Rectal smooth muscle tissue (tissue), 1 donor: ENCODE results near the gene RALY.

Experiments
- H3K27ac ChIP-seq: one replicate; pipeline ENCODE4 v1.7.0; 2013; ENCODE audit warnings: low read depth, low read length, inconsistent platforms
- H3K27me3 ChIP-seq: one replicate; pipeline ENCODE4 v1.7.0; 2013; ENCODE audit warnings: low read length; ENCODE audit not compliant: control insufficient read depth, insufficient read depth
- H3K36me3 ChIP-seq: one replicate; pipeline ENCODE4 v1.7.0; 2013; ENCODE audit warnings: low read length; ENCODE audit not compliant: control insufficient read depth, insufficient read depth
- H3K4me1 ChIP-seq: one replicate; pipeline ENCODE4 v1.7.0; 2013; ENCODE audit warnings: low read length; ENCODE audit not compliant: control insufficient read depth, insufficient read depth
- H3K4me3 ChIP-seq: one replicate; pipeline ENCODE4 v1.7.0; 2013; ENCODE audit warnings: low read length
- H3K9ac ChIP-seq: one replicate; pipeline ENCODE4 v1.7.0; 2013; ENCODE audit warnings: low read length

Gene RALY

GRCh38 chr20:34091637-34092200, 98.0 kb downstream of the RALY start:
- Histone ChIP-seq H3K27ac (no peak overlapping the region), H3K4me3 (no peak overlapping the region), H3K27me3 (no peaks in the 10 kb centered on the region), H3K9ac (no peak overlapping the region), H3K4me1 (no peaks in the 10 kb centered on the region), H3K36me3 (peaks cover 28% of the 10 kb centered on the region)

- H3K36me3 ChIP-seq = peaks cover 27% of the 10 kb centered on the region
- no peak overlapping the region for H3K9ac ChIP-seq
- H3K4me3 ChIP-seq = no peak overlapping the region
- H3K27me3 ChIP-seq = no peaks in the 10 kb centered on the region
- no peak overlapping the region for H3K27ac ChIP-seq
- no peaks in the 10 kb centered on the region for H3K4me1 ChIP-seq
These were observed 100.2 kb downstream of the RALY start for GRCh38 chr20:34093895-34094294.

- no peaks in the 10 kb centered on the region for H3K4me1 ChIP-seq
- H3K4me3 ChIP-seq = no peak overlapping the region
- peaks cover 30% of the 10 kb centered on the region for H3K36me3 ChIP-seq
- H3K9ac ChIP-seq = no peak overlapping the region
- H3K27me3 ChIP-seq = no peaks in the 10 kb centered on the region
- H3K27ac ChIP-seq = no peak overlapping the region
These were observed 102.1 kb downstream of the RALY start for GRCh38 chr20:34095825-34096224.

GRCh38 chr20:34096699-34097444, 103.2 kb downstream of the RALY start:
- Histone ChIP-seq H3K9ac (no peak overlapping the region), H3K36me3 (peaks cover 28% of the 10 kb centered on the region), H3K27ac (no peak overlapping the region), H3K4me3 (no peak overlapping the region), H3K4me1 (no peaks in the 10 kb centered on the region), H3K27me3 (no peaks in the 10 kb centered on the region)

- H3K27ac ChIP-seq = no peak overlapping the region
- no peaks in the 10 kb centered on the region for H3K4me1 ChIP-seq
- no peak overlapping the region for H3K4me3 ChIP-seq
- H3K36me3 ChIP-seq = peaks cover 28% of the 10 kb centered on the region
- no peaks in the 10 kb centered on the region for H3K27me3 ChIP-seq
- no peak overlapping the region for H3K9ac ChIP-seq
These were observed 104.9 kb downstream of the RALY start for GRCh38 chr20:34098570-34098969.

GRCh38 chr20:34099675-34100074, 106.0 kb downstream of the RALY start:
- peaks cover 28% of the 10 kb centered on the region for H3K36me3 ChIP-seq
- H3K27me3 ChIP-seq = no peaks in the 10 kb centered on the region
- H3K4me1 ChIP-seq = no peaks in the 10 kb centered on the region
- H3K27ac ChIP-seq = no peak overlapping the region
- H3K9ac ChIP-seq = no peak overlapping the region
- no peak overlapping the region for H3K4me3 ChIP-seq

GRCh38 chr20:34100576-34100975, 106.9 kb downstream of the RALY start:
- Histone ChIP-seq H3K4me1 (no peaks in the 10 kb centered on the region), H3K27me3 (no peaks in the 10 kb centered on the region), H3K9ac (no peak overlapping the region), H3K36me3 (peaks cover 32% of the 10 kb centered on the region), H3K4me3 (no peak overlapping the region), H3K27ac (no peak overlapping the region)

- Histone ChIP-seq H3K27me3 (no peaks in the 10 kb centered on the region), H3K9ac (no peak overlapping the region), H3K27ac (no peak overlapping the region), H3K36me3 (peaks cover 21% of the 10 kb centered on the region), H3K4me3 (no peak overlapping the region), H3K4me1 (no peaks in the 10 kb centered on the region)
These were observed 108.6 kb downstream of the RALY start for GRCh38 chr20:34102342-34102741.

- H3K27ac ChIP-seq = no peak overlapping the region
- no peak overlapping the region for H3K4me3 ChIP-seq
- H3K9ac ChIP-seq = no peak overlapping the region
- no peaks in the 10 kb centered on the region for H3K27me3 ChIP-seq
- peaks cover 7% of the 10 kb centered on the region for H3K4me1 ChIP-seq
- H3K36me3 ChIP-seq = peaks cover 21% of the 10 kb centered on the region
These were observed 110.3 kb downstream of the RALY start for GRCh38 chr20:34104059-34104458.

- Histone ChIP-seq H3K36me3 (peaks cover 21% of the 10 kb centered on the region), H3K27ac (no peak overlapping the region), H3K9ac (no peak overlapping the region), H3K27me3 (no peaks in the 10 kb centered on the region), H3K4me3 (no peak overlapping the region), H3K4me1 (peaks cover 18% of the 10 kb centered on the region)
These were observed 112.4 kb downstream of the RALY start for GRCh38 chr20:34105978-34106675.

GRCh38 chr20:34108616-34109174, 115.0 kb downstream of the RALY start:
- peaks cover 12% of the 10 kb centered on the region for H3K36me3 ChIP-seq

GRCh38 chr20:34109442-34109841, 115.7 kb downstream of the RALY start:
- Histone ChIP-seq H3K27ac (no peak overlapping the region), H3K4me1 (peaks cover 21% of the 10 kb centered on the region), H3K27me3 (no peaks in the 10 kb centered on the region), H3K9ac (no peak overlapping the region), H3K36me3 (peaks cover 7% of the 10 kb centered on the region), H3K4me3 (no peak overlapping the region)

More at GRCh38 chr20:34108616-34109174, 115.0 kb downstream of the RALY start:
- H3K27ac ChIP-seq = no peak overlapping the region
- H3K4me3 ChIP-seq = no peak overlapping the region
- H3K4me1 ChIP-seq = peaks cover 21% of the 10 kb centered on the region
- H3K27me3 ChIP-seq = no peaks in the 10 kb centered on the region
- no peak overlapping the region for H3K9ac ChIP-seq
